ENCODE data around the gene PFKM. TPM values are rescaled to one million over a fixed set of nuclear protein-coding genes. Genes with fewer than 3 reads are reported as not detected.

PFKM gene
- total RNA-seq, 2 donors from 2014 or later, result 90.0 to 107 TPM

GRCh38 chr12:48157018-48157888, 38.1 kb downstream of the PFKM start, which contains the start of gene ASB8:
ASB8 (minus strand) TSS chr12:48157515; CDS start chr12:48153496, 4,019 bp downstream.
- 1% methylated on average over 14 to 56 of the region's 56 CpGs for WGBS, 2 experiments (ENCODE audit: insufficient coverage in 1 of 2, insufficient read length in 1 of 2)
- Histone ChIP-seq H3K27ac (ENCODE audit: low read depth, low read length) (no peak within 1 kb of the TSS), H3K36me3 (ENCODE audit: control insufficient read depth, insufficient read depth, low read length) (peaks cover 4% of the 10 kb centered on the region), H3K27me3 (ENCODE audit: control insufficient read depth, insufficient read depth, low read length, poor library complexity, severe bottlenecking) (peaks cover 12% of the 10 kb centered on the region), H3K4me1 (ENCODE audit: control insufficient read depth, insufficient read depth, low read length) (no peaks in the 10 kb centered on the region), H3K4me3 (ENCODE audit: low read length) (peak within 1 kb of the TSS; percentile 95), H3K9me3 (ENCODE audit: control insufficient read depth, low read length) (no peaks in the 10 kb centered on the region), H3K9ac (ENCODE audit: extremely low read depth, low read length, poor library complexity, severe bottlenecking) (peak within 1 kb of the TSS; percentile 42)
- Mint-ChIP-seq H3K9me3 (no peaks in the 10 kb centered on the region), H3K36me3 (ENCODE audit: low read depth) (peaks cover 2% of the 10 kb centered on the region), H3K27ac (peak within 1 kb of the TSS; percentile 92), H3K4me1 (peaks cover 6% of the 10 kb centered on the region), H3K27me3 (ENCODE audit: insufficient read depth) (peaks cover 17% of the 10 kb centered on the region), H3K4me3 (peak within 1 kb of the TSS; percentile 96)
- TF ChIP-seq CTCF (conservative IDR thresholded peaks at IDR 0.05), result peak; percentile 59
- DNase-seq, result peak; percentile 100

- DNase-seq, result peak; percentile 35
- WGBS, 2 experiments (ENCODE audit: insufficient coverage in 1 of 2, insufficient read length in 1 of 2), result 84 to 100% methylated on average over 1 to 3 of the region's 3 CpGs
- no peak overlapping the region for H3K27ac ChIP-seq (ENCODE audit: low read depth, low read length)
- peaks cover 6% of the 10 kb centered on the region for H3K4me1 Mint-ChIP-seq
- H3K27ac Mint-ChIP-seq, result peak overlapping the region; percentile 79
- H3K4me3 Mint-ChIP-seq, result peak overlapping the region; percentile 96
- H3K4me3 ChIP-seq (ENCODE audit: low read length), result peak overlapping the region; percentile 95
- H3K27me3 Mint-ChIP-seq (ENCODE audit: insufficient read depth), result peaks cover 21% of the 10 kb centered on the region
- H3K36me3 ChIP-seq (ENCODE audit: control insufficient read depth, insufficient read depth, low read length), result peaks cover 3% of the 10 kb centered on the region
- peaks cover 13% of the 10 kb centered on the region for H3K27me3 ChIP-seq (ENCODE audit: control insufficient read depth, insufficient read depth, low read length, poor library complexity, severe bottlenecking)
- H3K9ac ChIP-seq (ENCODE audit: extremely low read depth, low read length, poor library complexity, severe bottlenecking), result no peak overlapping the region
- TF ChIP-seq CTCF (conservative IDR thresholded peaks at IDR 0.05), result no peak
- H3K9me3 ChIP-seq (ENCODE audit: control insufficient read depth, low read length), result no peaks in the 10 kb centered on the region
- no peaks in the 10 kb centered on the region for H3K4me1 ChIP-seq (ENCODE audit: control insufficient read depth, insufficient read depth, low read length)
- H3K9me3 Mint-ChIP-seq, result no peaks in the 10 kb centered on the region
- H3K36me3 Mint-ChIP-seq (ENCODE audit: low read depth), result peaks cover 2% of the 10 kb centered on the region
Observed at GRCh38 chr12:48157889-48158370, 38.8 kb downstream of the PFKM start.

- Histone ChIP-seq H3K4me3 (ENCODE audit: low read length) (no peak overlapping the region), H3K27me3 (ENCODE audit: control insufficient read depth, insufficient read depth, low read length, poor library complexity, severe bottlenecking) (peaks cover 25% of the 10 kb centered on the region), H3K9me3 (ENCODE audit: control insufficient read depth, low read length) (no peaks in the 10 kb centered on the region), H3K9ac (ENCODE audit: extremely low read depth, low read length, poor library complexity, severe bottlenecking) (no peak overlapping the region), H3K4me1 (ENCODE audit: control insufficient read depth, insufficient read depth, low read length) (no peaks in the 10 kb centered on the region), H3K27ac (ENCODE audit: low read depth, low read length) (no peak overlapping the region), H3K36me3 (ENCODE audit: control insufficient read depth, insufficient read depth, low read length) (no peaks in the 10 kb centered on the region)
- no peak for TF ChIP-seq CTCF (conservative IDR thresholded peaks at IDR 0.05)
- Mint-ChIP-seq H3K9me3 (no peaks in the 10 kb centered on the region), H3K36me3 (ENCODE audit: low read depth) (no peaks in the 10 kb centered on the region), H3K4me1 (peaks cover 6% of the 10 kb centered on the region), H3K27me3 (ENCODE audit: insufficient read depth) (peaks cover 30% of the 10 kb centered on the region), H3K4me3 (no peak overlapping the region), H3K27ac (no peak overlapping the region)
- 88 to 93% methylated on average over 5 of the region's 5 CpGs for WGBS, 2 experiments (ENCODE audit: insufficient coverage in 1 of 2, insufficient read length in 1 of 2)
- DNase-seq, result no peak
Observed at GRCh38 chr12:48160046-48160445, 40.9 kb downstream of the PFKM start.

Measured in endodermal cell (in vitro differentiated cells).